ENCODE data around the gene SCNN1G.

GRCh38 chr16:23152386-23153178, 30.0 kb upstream of the SCNN1G start:
- TF ChIP-seq CTCF (IDR thresholded peaks at IDR 0.05; ENCODE audit: low read depth, low read length, missing input control) (no peak), TAF1 (conservative IDR thresholded peaks at IDR 0.05) (no peak), RAD21 (IDR thresholded peaks at IDR 0.05) (no peak), GABPA (IDR thresholded peaks at IDR 0.05 in 1 of 2, conservative IDR thresholded peaks at IDR 0.05 in 1 of 2) (no peak), REST (IDR thresholded peaks at IDR 0.05) (no peak)
